Peyer's patch (tissue), 4 donors: ENCODE data around the gene IRF1.

Experiments used
- POLR2A ChIP-seq, 2 donors: fragments of 450-650 bp; IDR thresholded peaks; one replicate each; pipeline ENCODE4 v1.5.1; 2017; ENCODE audit warnings: antibody characterized with exemption in 2 of 2, mild to moderate bottlenecking in 2 of 2, moderate library complexity in 2 of 2
- TF ChIP-seq, protein P1 (sequence below), 6 experiments: fragments of 450-650 bp in 4 of 6; fragments of 200-600 bp in 2 of 6; sonication (generic) in 1 of 6; IDR thresholded peaks; one replicate each; pipeline ENCODE4 v1.5.1; 2017 to 2019; ENCODE audit warnings: antibody characterized with exemption in 6 of 6, mild to moderate bottlenecking in 3 of 6, moderate library complexity in 1 of 6

DNA sequence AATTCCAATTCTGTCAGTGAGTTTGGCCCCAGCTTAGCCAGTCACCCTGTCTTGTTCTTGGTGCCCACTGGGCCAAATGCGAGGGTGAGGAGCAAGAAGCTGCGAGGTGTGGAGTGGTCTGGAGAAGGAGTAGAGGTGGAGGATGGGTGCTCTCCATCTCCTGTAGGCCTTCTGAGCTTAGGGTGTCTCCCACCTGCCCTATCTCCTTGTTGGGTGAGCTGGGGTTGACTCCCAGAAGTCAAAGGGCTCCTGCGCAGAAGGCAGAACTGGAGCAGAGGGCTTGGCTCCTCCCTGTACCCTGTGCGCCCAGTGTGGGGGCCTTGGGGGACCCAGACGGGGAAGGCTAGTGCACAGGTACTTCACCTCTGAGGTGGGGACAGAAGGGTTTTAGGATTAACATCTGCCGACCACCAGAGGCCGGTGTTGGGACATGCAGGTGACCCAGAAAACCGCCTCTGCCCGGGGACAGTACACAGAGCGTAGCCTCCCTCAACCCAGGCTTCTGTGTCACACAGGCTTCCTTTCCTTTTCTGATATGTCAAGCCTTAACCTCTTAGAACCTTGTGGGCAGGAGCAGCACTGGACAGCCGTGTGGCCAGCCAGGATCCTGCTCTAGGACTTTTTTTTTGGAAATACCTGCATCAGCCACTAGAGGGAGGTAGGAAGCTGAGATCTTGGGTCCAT lies 35.9 kb upstream of the IRF1 start:
- TF ChIP-seq, protein P1, sequence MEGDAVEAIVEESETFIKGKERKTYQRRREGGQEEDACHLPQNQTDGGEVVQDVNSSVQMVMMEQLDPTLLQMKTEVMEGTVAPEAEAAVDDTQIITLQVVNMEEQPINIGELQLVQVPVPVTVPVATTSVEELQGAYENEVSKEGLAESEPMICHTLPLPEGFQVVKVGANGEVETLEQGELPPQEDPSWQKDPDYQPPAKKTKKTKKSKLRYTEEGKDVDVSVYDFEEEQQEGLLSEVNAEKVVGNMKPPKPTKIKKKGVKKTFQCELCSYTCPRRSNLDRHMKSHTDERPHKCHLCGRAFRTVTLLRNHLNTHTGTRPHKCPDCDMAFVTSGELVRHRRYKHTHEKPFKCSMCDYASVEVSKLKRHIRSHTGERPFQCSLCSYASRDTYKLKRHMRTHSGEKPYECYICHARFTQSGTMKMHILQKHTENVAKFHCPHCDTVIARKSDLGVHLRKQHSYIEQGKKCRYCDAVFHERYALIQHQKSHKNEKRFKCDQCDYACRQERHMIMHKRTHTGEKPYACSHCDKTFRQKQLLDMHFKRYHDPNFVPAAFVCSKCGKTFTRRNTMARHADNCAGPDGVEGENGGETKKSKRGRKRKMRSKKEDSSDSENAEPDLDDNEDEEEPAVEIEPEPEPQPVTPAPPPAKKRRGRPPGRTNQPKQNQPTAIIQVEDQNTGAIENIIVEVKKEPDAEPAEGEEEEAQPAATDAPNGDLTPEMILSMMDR (IDR thresholded peaks at IDR 0.05), result peak; percentile 79 to 89 (median 84)
- TF ChIP-seq POLR2A (IDR thresholded peaks at IDR 0.05), result no peak
